Measurements from ENCODE around the gene ANKRD33B. TPM values are rescaled to one million over a fixed set of nuclear protein-coding genes. Genes with fewer than 3 reads are reported as not detected.
"Not testable (repeated sequence)": the region's sequence is repeated elsewhere in the genome, so short reads cannot be mapped to it uniquely, and the experiment has no call there.

The ANKRD33B gene
- total and polyA plus RNA-seq, 5 experiments from 2014 or later, result 0.06 to 1.2 (median 1.1) TPM; not detected in 2

- Mint-ChIP-seq H3K36me3 (no peaks in the 10 kb centered on the region), H3K27me3 (peaks cover 0 to 2% (median 0%) of the 10 kb centered on the region in 5 donors), H3K4me1 (no peaks in the 10 kb centered on the region), H3K9me3 (peaks cover 0 to 4% (median 0%) of the 10 kb centered on the region in 9 donors), H3K27ac (no peak overlapping the region), H3K4me3 (no peak overlapping the region)
- POLR2A ChIA-PET, result no interaction called here
- no peak for DNase-seq
- no peak for ATAC-seq
Measured at GRCh38 chr5:10658265-10658664, 94.4 kb downstream of the ANKRD33B start.

GRCh38 chr5:10660135-10660534, 96.3 kb downstream of the ANKRD33B start:
- H3K27ac Mint-ChIP-seq, result no peak overlapping the region
- peaks cover 0 to 2% (median 0%) of the 10 kb centered on the region in 5 donors for H3K27me3 Mint-ChIP-seq
- H3K4me1 Mint-ChIP-seq, result no peaks in the 10 kb centered on the region
- H3K36me3 Mint-ChIP-seq, result no peaks in the 10 kb centered on the region
- no peak for DNase-seq
- POLR2A ChIA-PET, result no interaction called here
- no peak for ATAC-seq
- H3K4me3 Mint-ChIP-seq, result no peak overlapping the region
- H3K9me3 Mint-ChIP-seq, result peaks cover 0 to 4% (median 0%) of the 10 kb centered on the region in 9 donors

- Mint-ChIP-seq H3K9me3 (peaks cover 0 to 4% (median 0%) of the 10 kb centered on the region in 9 donors), H3K4me1 (no peaks in the 10 kb centered on the region), H3K36me3 (no peaks in the 10 kb centered on the region), H3K27ac (no peak overlapping the region), H3K27me3 (peaks cover 0 to 2% (median 0%) of the 10 kb centered on the region in 5 donors), H3K4me3 (no peak overlapping the region)
- DNase-seq (no peak), ATAC-seq (no peak)
- POLR2A ChIA-PET, result no interaction called here
Measured at GRCh38 chr5:10660720-10661387, 97.0 kb downstream of the ANKRD33B start.

GRCh38 chr5:10661401-10661800, 97.5 kb downstream of the ANKRD33B start:
- Mint-ChIP-seq H3K36me3 (no peaks in the 10 kb centered on the region), H3K9me3 (peaks cover 0 to 4% (median 0%) of the 10 kb centered on the region in 9 donors), H3K27ac (no peak overlapping the region), H3K27me3 (peaks cover 0 to 2% (median 0%) of the 10 kb centered on the region in 5 donors), H3K4me3 (no peak overlapping the region), H3K4me1 (no peaks in the 10 kb centered on the region)
- POLR2A ChIA-PET, result no interaction called here
- ATAC-seq, result no peak
- no peak for DNase-seq

- POLR2A ChIA-PET, result no interaction called here
- ATAC-seq (no peak), DNase-seq (no peak)
- no peaks in the 10 kb centered on the region for H3K4me1 Mint-ChIP-seq
- peaks cover 0 to 2% (median 0%) of the 10 kb centered on the region in 5 donors for H3K27me3 Mint-ChIP-seq
- no peak overlapping the region for H3K4me3 Mint-ChIP-seq
- H3K36me3 Mint-ChIP-seq, result no peaks in the 10 kb centered on the region
- no peak overlapping the region for H3K27ac Mint-ChIP-seq
- peaks cover 0 to 4% (median 0%) of the 10 kb centered on the region in 9 donors for H3K9me3 Mint-ChIP-seq
Measured at GRCh38 chr5:10662083-10662482, 98.2 kb downstream of the ANKRD33B start.

- POLR2A ChIA-PET, result no interaction called here
- no peaks in the 10 kb centered on the region for H3K36me3 Mint-ChIP-seq
- DNase-seq, result no peak
Measured at GRCh38 chr5:10662661-10663488, 99.0 kb downstream of the ANKRD33B start.

GRCh38 chr5:10663489-10664179, 99.8 kb downstream of the ANKRD33B start:
- H3K4me3 Mint-ChIP-seq, result no peak overlapping the region
- no peak for DNase-seq
- no peaks in the 10 kb centered on the region for H3K9me3 Mint-ChIP-seq
- H3K27ac Mint-ChIP-seq, result no peak overlapping the region
- H3K4me1 Mint-ChIP-seq, result no peaks in the 10 kb centered on the region
- ATAC-seq, result no peak
- peaks cover 0 to 2% (median 0%) of the 10 kb centered on the region in 5 donors for H3K27me3 Mint-ChIP-seq
- H3K36me3 Mint-ChIP-seq, result no peaks in the 10 kb centered on the region
- POLR2A ChIA-PET, result no interaction called here

More at GRCh38 chr5:10662661-10663488, 99.0 kb downstream of the ANKRD33B start:
- no peaks in the 10 kb centered on the region for H3K4me1 Mint-ChIP-seq
- peaks cover 0 to 4% (median 0%) of the 10 kb centered on the region in 9 donors for H3K9me3 Mint-ChIP-seq
- no peak overlapping the region for H3K4me3 Mint-ChIP-seq
- ATAC-seq, result no peak
- H3K27me3 Mint-ChIP-seq, result peaks cover 0 to 2% (median 0%) of the 10 kb centered on the region in 5 donors
- no peak overlapping the region for H3K27ac Mint-ChIP-seq

GRCh38 chr5:10664180-10664769, 100.4 kb downstream of the ANKRD33B start:
- H3K9me3 Mint-ChIP-seq, H3K4me1 Mint-ChIP-seq, H3K27ac Mint-ChIP-seq, H3K36me3 Mint-ChIP-seq, ATAC-seq, DNase-seq, H3K4me3 Mint-ChIP-seq, POLR2A ChIA-PET, H3K27me3 Mint-ChIP-seq: not testable (repeated sequence)

GRCh38 chr5:10665799-10666198, 101.9 kb downstream of the ANKRD33B start:
- no peaks in the 10 kb centered on the region for H3K36me3 Mint-ChIP-seq
- H3K9me3 Mint-ChIP-seq, result no peaks in the 10 kb centered on the region
- ATAC-seq (no peak), DNase-seq (no peak)
- H3K27me3 Mint-ChIP-seq, result no peaks in the 10 kb centered on the region
- no peaks in the 10 kb centered on the region for H3K4me1 Mint-ChIP-seq
- POLR2A ChIA-PET, result no interaction called here
- H3K27ac Mint-ChIP-seq, result no peak overlapping the region
- H3K4me3 Mint-ChIP-seq, result no peak overlapping the region

GRCh38 chr5:10666531-10667299, 102.8 kb downstream of the ANKRD33B start:
- Mint-ChIP-seq H3K27me3 (no peaks in the 10 kb centered on the region), H3K36me3 (no peaks in the 10 kb centered on the region), H3K27ac (no peak overlapping the region), H3K4me3 (no peak overlapping the region), H3K9me3 (no peaks in the 10 kb centered on the region), H3K4me1 (peaks cover 0 to 3% (median 0%) of the 10 kb centered on the region in 4 donors)
- DNase-seq, result no peak
- POLR2A ChIA-PET, result no interaction called here
- no peak for ATAC-seq

- ATAC-seq (no peak), DNase-seq (no peak)
- H3K36me3 Mint-ChIP-seq, result no peaks in the 10 kb centered on the region
- no peaks in the 10 kb centered on the region for H3K9me3 Mint-ChIP-seq
- H3K27ac Mint-ChIP-seq, result no peak overlapping the region
- no peaks in the 10 kb centered on the region for H3K27me3 Mint-ChIP-seq
- no peak overlapping the region for H3K4me3 Mint-ChIP-seq
- POLR2A ChIA-PET, result no interaction called here
- peaks cover 0 to 3% (median 0%) of the 10 kb centered on the region in 4 donors for H3K4me1 Mint-ChIP-seq
Measured at GRCh38 chr5:10667431-10668057, 103.7 kb downstream of the ANKRD33B start.

GRCh38 chr5:10668697-10669096, 104.8 kb downstream of the ANKRD33B start:
- ATAC-seq (no peak), DNase-seq (no peak)
- Mint-ChIP-seq H3K36me3 (no peaks in the 10 kb centered on the region), H3K9me3 (no peaks in the 10 kb centered on the region), H3K4me1 (peaks cover 0 to 3% (median 0%) of the 10 kb centered on the region in 4 donors), H3K4me3 (no peak overlapping the region), H3K27me3 (no peaks in the 10 kb centered on the region), H3K27ac (no peak overlapping the region)
- POLR2A ChIA-PET, result no interaction called here
